ENCODE measurements around the gene TBL1XR1. TPM values are rescaled to one million over a fixed set of nuclear protein-coding genes. Genes with fewer than 3 reads are reported as not detected.
"Not testable (repeated sequence)": the region's sequence is repeated elsewhere in the genome, so short reads cannot be mapped to it uniquely, and the experiment has no call there.

TBL1XR1 gene
- total RNA-seq, 1 experiment from 2014 or later, result 77.6 TPM

- H3K79me2 ChIP-seq (ENCODE audit: low read length), result no peaks in the 10 kb centered on the region
- POLR2A ChIA-PET (ENCODE audit: unreplicated experiment), result no interaction called here
Measured at GRCh38 chr3:177015881-177016280, 181.4 kb downstream of the TBL1XR1 start.

GRCh38 chr3:177013681-177014280 lies 183.5 kb downstream of the TBL1XR1 start:
- Histone ChIP-seq H3K36me3 (ENCODE audit: low read depth, low read length) (0 out of 2 replicates have a peak, but pooled peaks cover 8% of the 10 kb centered on the region), H3K9me2 (replicated peaks; ENCODE audit: low read length) (no peaks in the 10 kb centered on the region), H3K4me1 (ENCODE audit: insufficient read depth, low read length) (no peaks in the 10 kb centered on the region), H3K9me3 (ENCODE audit: low read length) (no peaks in the 10 kb centered on the region), H2AFZ (ENCODE audit: low read length) (no peak overlapping the region), H4K20me1 (ENCODE audit: low read length) (no peaks in the 10 kb centered on the region), H3K4me3 (ENCODE audit: low read length) (no peak overlapping the region), H3K27ac (ENCODE audit: low read length) (no peak overlapping the region), H3F3A (ENCODE audit: low read length, unreplicated experiment) (no peaks in the 10 kb centered on the region), H3K79me2 (ENCODE audit: low read length) (no peaks in the 10 kb centered on the region), H3K9ac (ENCODE audit: low read length) (no peak overlapping the region), H3K4me2 (ENCODE audit: low read length) (no peak overlapping the region), H3K27me3 (ENCODE audit: low read length) (no peaks in the 10 kb centered on the region)
- BruUV-seq (replicated peaks), result no TSS peak
- CTCF ChIA-PET, result no interaction called here
- intact Hi-C loops (cut with micrococcal nuclease), result no loop called here
- POLR2A ChIA-PET (ENCODE audit: unreplicated experiment), result no interaction called here
- no peak for DNase-seq
- no peak for TF ChIP-seq CTCF (conservative IDR thresholded peaks at IDR 0.05; ENCODE audit: low read depth, low read length)
- no peak for TF ChIP-seq EZH2 (IDR thresholded peaks at IDR 0.05; ENCODE audit: low read length, unreplicated experiment)
- no peak for TF ChIP-seq EZH2phosphoT487 (IDR thresholded peaks at IDR 0.05; ENCODE audit: borderline replicate concordance, low read length)
- ATAC-seq, result no peak; the same call in 1 of the 2 replicates

More at GRCh38 chr3:177015881-177016280, 181.4 kb downstream of the TBL1XR1 start:
- Histone ChIP-seq H3F3A (ENCODE audit: low read length, unreplicated experiment) (no peaks in the 10 kb centered on the region), H3K27me3 (ENCODE audit: low read length) (no peaks in the 10 kb centered on the region), H3K9me2 (replicated peaks; ENCODE audit: low read length) (no peaks in the 10 kb centered on the region), H2AFZ (ENCODE audit: low read length) (no peak overlapping the region), H3K4me1 (ENCODE audit: insufficient read depth, low read length) (no peaks in the 10 kb centered on the region), H3K27ac (ENCODE audit: low read length) (no peak overlapping the region), H4K20me1 (ENCODE audit: low read length) (no peaks in the 10 kb centered on the region), H3K4me2 (ENCODE audit: low read length) (no peak overlapping the region), H3K9ac (ENCODE audit: low read length) (no peak overlapping the region), H3K9me3 (ENCODE audit: low read length) (no peaks in the 10 kb centered on the region), H3K36me3 (ENCODE audit: low read depth, low read length) (0 out of 2 replicates have a peak, but pooled peaks cover 10% of the 10 kb centered on the region), H3K4me3 (ENCODE audit: low read length) (no peak overlapping the region)
- CTCF ChIA-PET, result no interaction called here
- no TSS peak for BruUV-seq (replicated peaks)
- ATAC-seq (no peak), DNase-seq (no peak)
- no peak for TF ChIP-seq EZH2phosphoT487 (IDR thresholded peaks at IDR 0.05; ENCODE audit: borderline replicate concordance, low read length)
- TF ChIP-seq EZH2 (IDR thresholded peaks at IDR 0.05; ENCODE audit: low read length, unreplicated experiment), result no peak
- no peak for TF ChIP-seq CTCF (conservative IDR thresholded peaks at IDR 0.05; ENCODE audit: low read depth, low read length)
- intact Hi-C loops (cut with micrococcal nuclease), result no loop called here

- no peaks in the 10 kb centered on the region for H3K79me2 ChIP-seq (ENCODE audit: low read length)
- no peaks in the 10 kb centered on the region for H3K4me1 ChIP-seq (ENCODE audit: insufficient read depth, low read length)
- H3F3A ChIP-seq (ENCODE audit: low read length, unreplicated experiment), result no peaks in the 10 kb centered on the region
- ATAC-seq, result no peak
- H2AFZ ChIP-seq (ENCODE audit: low read length), result no peak overlapping the region
- ChIA-PET POLR2A (ENCODE audit: unreplicated experiment) (no interaction called here), CTCF (no interaction called here)
- DNase-seq, result no peak
- no peak for TF ChIP-seq CTCF (conservative IDR thresholded peaks at IDR 0.05; ENCODE audit: low read depth, low read length)
- no peak for TF ChIP-seq EZH2phosphoT487 (IDR thresholded peaks at IDR 0.05; ENCODE audit: borderline replicate concordance, low read length)
- TF ChIP-seq EZH2 (IDR thresholded peaks at IDR 0.05; ENCODE audit: low read length, unreplicated experiment), result no peak
- H3K27me3 ChIP-seq (ENCODE audit: low read length), result no peaks in the 10 kb centered on the region
- H3K9me2 ChIP-seq (replicated peaks; ENCODE audit: low read length), result no peaks in the 10 kb centered on the region
- no peak overlapping the region for H3K9ac ChIP-seq (ENCODE audit: low read length)
- no peak overlapping the region for H3K4me3 ChIP-seq (ENCODE audit: low read length)
- no peak overlapping the region for H3K27ac ChIP-seq (ENCODE audit: low read length)
- intact Hi-C loops (cut with micrococcal nuclease), result no loop called here
- no peaks in the 10 kb centered on the region for H3K36me3 ChIP-seq (ENCODE audit: low read depth, low read length)
- H3K4me2 ChIP-seq (ENCODE audit: low read length), result no peak overlapping the region
- no peaks in the 10 kb centered on the region; the same call in 1 of the 2 replicates for H3K9me3 ChIP-seq (ENCODE audit: low read length)
- H4K20me1 ChIP-seq (ENCODE audit: low read length), result no peaks in the 10 kb centered on the region
- BruUV-seq (replicated peaks), result no TSS peak
Measured at GRCh38 chr3:177005718-177006405, 191.4 kb downstream of the TBL1XR1 start.

- not testable (repeated sequence) for ATAC-seq
Measured at GRCh38 chr3:177000159-177000558, 197.1 kb downstream of the TBL1XR1 start.

More at GRCh38 chr3:177000159-177000558, 197.1 kb downstream of the TBL1XR1 start:
- H3K9me3 ChIP-seq (ENCODE audit: low read length); H3K9me2 ChIP-seq (replicated peaks; ENCODE audit: low read length); H2AFZ ChIP-seq (ENCODE audit: low read length); H3K4me2 ChIP-seq (ENCODE audit: low read length); DNase-seq; CTCF ChIA-PET; H3K36me3 ChIP-seq (ENCODE audit: low read depth, low read length); intact Hi-C loops (cut with micrococcal nuclease); H3K9ac ChIP-seq (ENCODE audit: low read length); H4K20me1 ChIP-seq (ENCODE audit: low read length); H3K4me1 ChIP-seq (ENCODE audit: insufficient read depth, low read length); H3K79me2 ChIP-seq (ENCODE audit: low read length); H3K27me3 ChIP-seq (ENCODE audit: low read length); H3K27ac ChIP-seq (ENCODE audit: low read length); H3F3A ChIP-seq (ENCODE audit: low read length, unreplicated experiment); H3K4me3 ChIP-seq (ENCODE audit: low read length); POLR2A ChIA-PET (ENCODE audit: unreplicated experiment); BruUV-seq (replicated peaks): not testable (repeated sequence)

Measured in PC-3 (cell line).